Measurements from ENCODE around the gene DENND1C.
A peak's percentile ranks its signal among the peaks of the same experiment; 100 is the strongest.
"Not testable (repeated sequence)": the region's sequence is repeated elsewhere in the genome, so short reads cannot be mapped to it uniquely, and the experiment has no call there.

Gene DENND1C

GRCh38 chr19:6453951-6454565, 27.5 kb downstream of the DENND1C start:
- DNase-seq (ENCODE audit: low read depth, low spot score), result no peak

- no peak for DNase-seq (ENCODE audit: low read depth, low spot score)
Measured at GRCh38 chr19:6452899-6453298, 28.7 kb downstream of the DENND1C start.

- DNase-seq (ENCODE audit: low read depth, low spot score), result no peak
Measured at GRCh38 chr19:6452223-6452614, 29.4 kb downstream of the DENND1C start.

GRCh38 chr19:6451583-6452222, 29.9 kb downstream of the DENND1C start:
- no peak for DNase-seq (ENCODE audit: low read depth, low spot score)

- no peak for DNase-seq (ENCODE audit: low read depth, low spot score)
Measured at GRCh38 chr19:6450166-6450565, 31.4 kb downstream of the DENND1C start.

- DNase-seq (ENCODE audit: low read depth, low spot score), result no peak
Measured at GRCh38 chr19:6448045-6448444, 33.5 kb downstream of the DENND1C start.

GRCh38 chr19:6446452-6446851, 35.1 kb downstream of the DENND1C start:
- no peak for DNase-seq (ENCODE audit: low read depth, low spot score)

GRCh38 chr19:6443986-6444385, 37.6 kb downstream of the DENND1C start:
- no peak for DNase-seq (ENCODE audit: low read depth, low spot score)

GRCh38 chr19:6442087-6442688, 39.4 kb downstream of the DENND1C start:
- DNase-seq (ENCODE audit: low read depth, low spot score), result no peak

- DNase-seq (ENCODE audit: low read depth, low spot score), result no peak
Measured at GRCh38 chr19:6440905-6441304, 40.7 kb downstream of the DENND1C start.

- no peak for DNase-seq (ENCODE audit: low read depth, low spot score)
Measured at GRCh38 chr19:6439743-6440142, 41.8 kb downstream of the DENND1C start.

- DNase-seq (ENCODE audit: low read depth, low spot score), result no peak
Measured at GRCh38 chr19:6433663-6434062, 47.9 kb downstream of the DENND1C start, which contains the start of gene SLC25A41. SLC25A41 (minus strand) TSS chr19:6433763; CDS start chr19:6433693, 70 bp downstream.

GRCh38 chr19:6433165-6433564, 48.4 kb downstream of the DENND1C start:
- DNase-seq (ENCODE audit: low read depth, low spot score), result no peak

- DNase-seq (ENCODE audit: low read depth, low spot score), result no peak
Measured at GRCh38 chr19:6431891-6432290, 49.7 kb downstream of the DENND1C start.

GRCh38 chr19:6429419-6430221, 52.0 kb downstream of the DENND1C start:
- DNase-seq (ENCODE audit: low read depth, low spot score), result no peak

- not testable (repeated sequence) for DNase-seq (ENCODE audit: low read depth, low spot score)
Measured at GRCh38 chr19:6428692-6429418, 52.7 kb downstream of the DENND1C start.

GRCh38 chr19:6427131-6427530, 54.5 kb downstream of the DENND1C start:
- no peak for DNase-seq (ENCODE audit: low read depth, low spot score)

GRCh38 chr19:6425732-6426620, 55.6 kb downstream of the DENND1C start:
- no peak for DNase-seq (ENCODE audit: low read depth, low spot score)

- DNase-seq (ENCODE audit: low read depth, low spot score), result peak; percentile 99
Measured at GRCh38 chr19:6424939-6425731, 56.5 kb downstream of the DENND1C start.

Data from iPS DF 19.7 (cell line).